Fibroblast of lung (primary cell): ENCODE measurements around the gene TLE5. TPM values are rescaled to one million over a fixed set of nuclear protein-coding genes. Genes with fewer than 3 reads are reported as not detected.

ENCODE experiments used
- DNase-seq, 2 donors: peaks; one replicate each; pipeline versions ENCODE4 v3.0.0 to v3.0.0-alpha.2; 2010; ENCODE audit warnings: low read depth in 2 of 2
- H2AFZ ChIP-seq: 2 replicates; pipeline ENCODE4 v1.5.1; 2012; ENCODE audit warnings: low read length, control low read depth, inconsistent platforms
- H3K27ac ChIP-seq: 2 replicates; pipeline ENCODE4 v1.5.1; 2011; ENCODE audit warnings: low read length, control low read depth; ENCODE audit not compliant: insufficient read depth
- H3K27me3 ChIP-seq: 2 replicates; pipeline ENCODE4 v1.5.1; 2011; ENCODE audit warnings: mild to moderate bottlenecking, low read length; ENCODE audit not compliant: control insufficient read depth, insufficient read depth
- H3K36me3 ChIP-seq: 2 replicates; pipeline ENCODE4 v1.5.1; 2011; ENCODE audit warnings: low read length; ENCODE audit not compliant: control insufficient read depth, insufficient read depth
- H3K4me1 ChIP-seq: 2 replicates; pipeline ENCODE4 v1.5.1; 2011; ENCODE audit warnings: low read length; ENCODE audit not compliant: control insufficient read depth, insufficient read depth; ENCODE audit errors: extremely low read depth
- H3K4me2 ChIP-seq: 2 replicates; pipeline ENCODE4 v1.5.1; 2011; ENCODE audit warnings: low read length, control low read depth; ENCODE audit not compliant: insufficient read depth; ENCODE audit errors: extremely low read depth
- H3K4me3 ChIP-seq, 4 experiments: fragments of 200-600 bp in 1 of 4; sonication (generic) in 1 of 4; replicated peaks in 1 of 4; 2 replicates each; pipeline ENCODE4 v1.5.1; 2011 to 2016; ENCODE audit warnings: low read length in 4 of 4, low read depth in 3 of 4, mild to moderate bottlenecking in 3 of 4, control low read depth in 2 of 4, inconsistent platforms in 1 of 4, mixed read lengths in 1 of 4; ENCODE audit not compliant: insufficient read depth in 1 of 4; ENCODE audit errors: control extremely low read depth in 1 of 4
- H3K79me2 ChIP-seq: 2 replicates; pipeline ENCODE4 v1.5.1; 2012; ENCODE audit warnings: mild to moderate bottlenecking, low read length, inconsistent platforms; ENCODE audit not compliant: control insufficient read depth, insufficient read depth
- H3K9ac ChIP-seq: 2 replicates; pipeline ENCODE4 v1.5.1; 2011; ENCODE audit warnings: mild to moderate bottlenecking, low read length, control low read depth; ENCODE audit not compliant: insufficient read depth
- H3K9me3 ChIP-seq: 2 replicates; pipeline ENCODE4 v1.5.1; 2012; ENCODE audit warnings: low read depth, low read length; ENCODE audit not compliant: control insufficient read depth, insufficient read depth
- H4K20me1 ChIP-seq: 2 replicates; pipeline ENCODE4 v1.5.1; 2011; ENCODE audit warnings: low read length; ENCODE audit not compliant: control insufficient read depth, insufficient read depth; ENCODE audit errors: extremely low read depth
- EZH2 ChIP-seq: IDR thresholded peaks from 2 replicates; pipeline ENCODE4 v1.5.1; 2012; ENCODE audit warnings: low read length, control low read depth, mild to moderate bottlenecking; ENCODE audit errors: missing control alignments
- polyA plus RNA-seq, 2 donors: library from polyadenylated mRNA; depleted of rRNA in 1 of 2; stranded (reverse) in 1 of 2; unstranded in 1 of 2; fragments of >200 nt; gene quantifications; 2 replicates each; pipeline ENCODE4 v1.2.1, GENCODE V29; 2011 to 2012; ENCODE audit warnings: missing spikeins in 1 of 2
- total RNA-seq: library from RNA; depleted of rRNA; stranded (reverse); fragments of >200 nt; gene quantifications from 2 replicates; pipeline ENCODE4 v1.2.1, GENCODE V29; 2014
- TF ChIP-seq, protein P1 (sequence below), 2 donors: IDR thresholded peaks in 1 of 2; conservative IDR thresholded peaks in 1 of 2; 1 replicate in 1 of 2; 2 replicates in 1 of 2; pipeline ENCODE4 v1.5.1; 2011 to 2012; ENCODE audit warnings: low read length in 2 of 2, control low read depth in 1 of 2, inconsistent platforms in 1 of 2, low read depth in 1 of 2, mild to moderate bottlenecking in 1 of 2

Gene TLE5
- total and polyA plus RNA-seq, 2 donors (not counting 1 experiment from before 2014, with no cell fraction given) = 173 to 319 TPM

DNA sequence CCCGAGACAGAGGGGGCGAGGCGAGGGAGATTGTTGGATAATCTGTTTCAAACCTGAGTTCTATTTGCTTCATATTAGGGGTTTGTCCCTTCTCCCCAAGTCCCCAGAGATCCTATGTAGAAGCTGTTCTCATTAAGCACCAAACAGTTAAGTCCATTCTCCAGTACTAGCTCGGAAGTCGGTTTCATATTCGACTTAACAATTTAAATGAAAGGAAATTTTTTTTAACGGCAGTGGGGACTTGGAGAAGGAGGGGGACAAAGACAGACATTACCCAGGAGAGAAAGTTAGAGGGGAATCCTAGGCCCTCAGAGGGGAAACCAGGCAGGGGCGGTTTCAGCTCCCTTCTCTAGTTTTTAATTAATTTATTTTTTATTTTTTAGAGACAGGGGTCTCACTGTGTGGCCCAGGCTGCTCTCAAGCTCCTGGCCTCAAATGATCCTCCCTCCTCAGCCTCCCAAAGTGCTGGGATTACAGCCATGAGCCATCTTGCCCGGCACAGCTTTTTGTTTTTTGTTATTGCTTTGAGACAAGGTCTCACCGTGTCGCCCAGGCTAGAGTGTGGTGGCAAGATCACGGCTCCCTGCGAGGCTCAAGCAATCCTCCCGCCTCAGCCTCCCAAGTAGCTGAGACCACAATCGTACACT, 19.6 kb downstream of the TLE5 start:
- Histone ChIP-seq H3K79me2 (no peaks in the 10 kb centered on the region), H3K4me1 (no peaks in the 10 kb centered on the region), H2AFZ (peak overlapping the region; percentile 57), H3K9me3 (no peaks in the 10 kb centered on the region), H3K4me3 (no peak overlapping the region), H4K20me1 (no peaks in the 10 kb centered on the region), H3K4me2 (peak overlapping the region; percentile 35), H3K27me3 (no peaks in the 10 kb centered on the region), H3K27ac (no peak overlapping the region), H3K9ac (no peak overlapping the region), H3K36me3 (no peaks in the 10 kb centered on the region)
- no peak for TF ChIP-seq EZH2
- TF ChIP-seq, protein P1, sequence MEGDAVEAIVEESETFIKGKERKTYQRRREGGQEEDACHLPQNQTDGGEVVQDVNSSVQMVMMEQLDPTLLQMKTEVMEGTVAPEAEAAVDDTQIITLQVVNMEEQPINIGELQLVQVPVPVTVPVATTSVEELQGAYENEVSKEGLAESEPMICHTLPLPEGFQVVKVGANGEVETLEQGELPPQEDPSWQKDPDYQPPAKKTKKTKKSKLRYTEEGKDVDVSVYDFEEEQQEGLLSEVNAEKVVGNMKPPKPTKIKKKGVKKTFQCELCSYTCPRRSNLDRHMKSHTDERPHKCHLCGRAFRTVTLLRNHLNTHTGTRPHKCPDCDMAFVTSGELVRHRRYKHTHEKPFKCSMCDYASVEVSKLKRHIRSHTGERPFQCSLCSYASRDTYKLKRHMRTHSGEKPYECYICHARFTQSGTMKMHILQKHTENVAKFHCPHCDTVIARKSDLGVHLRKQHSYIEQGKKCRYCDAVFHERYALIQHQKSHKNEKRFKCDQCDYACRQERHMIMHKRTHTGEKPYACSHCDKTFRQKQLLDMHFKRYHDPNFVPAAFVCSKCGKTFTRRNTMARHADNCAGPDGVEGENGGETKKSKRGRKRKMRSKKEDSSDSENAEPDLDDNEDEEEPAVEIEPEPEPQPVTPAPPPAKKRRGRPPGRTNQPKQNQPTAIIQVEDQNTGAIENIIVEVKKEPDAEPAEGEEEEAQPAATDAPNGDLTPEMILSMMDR (conservative IDR thresholded peaks at IDR 0.05 in 1 of 2, IDR thresholded peaks at IDR 0.05 in 1 of 2; ENCODE audit: low read depth in 1 of 2, low read length in 2 of 2) = no peak
- DNase-seq = peak in 1 of 2 donors; percentile 20

DNA sequence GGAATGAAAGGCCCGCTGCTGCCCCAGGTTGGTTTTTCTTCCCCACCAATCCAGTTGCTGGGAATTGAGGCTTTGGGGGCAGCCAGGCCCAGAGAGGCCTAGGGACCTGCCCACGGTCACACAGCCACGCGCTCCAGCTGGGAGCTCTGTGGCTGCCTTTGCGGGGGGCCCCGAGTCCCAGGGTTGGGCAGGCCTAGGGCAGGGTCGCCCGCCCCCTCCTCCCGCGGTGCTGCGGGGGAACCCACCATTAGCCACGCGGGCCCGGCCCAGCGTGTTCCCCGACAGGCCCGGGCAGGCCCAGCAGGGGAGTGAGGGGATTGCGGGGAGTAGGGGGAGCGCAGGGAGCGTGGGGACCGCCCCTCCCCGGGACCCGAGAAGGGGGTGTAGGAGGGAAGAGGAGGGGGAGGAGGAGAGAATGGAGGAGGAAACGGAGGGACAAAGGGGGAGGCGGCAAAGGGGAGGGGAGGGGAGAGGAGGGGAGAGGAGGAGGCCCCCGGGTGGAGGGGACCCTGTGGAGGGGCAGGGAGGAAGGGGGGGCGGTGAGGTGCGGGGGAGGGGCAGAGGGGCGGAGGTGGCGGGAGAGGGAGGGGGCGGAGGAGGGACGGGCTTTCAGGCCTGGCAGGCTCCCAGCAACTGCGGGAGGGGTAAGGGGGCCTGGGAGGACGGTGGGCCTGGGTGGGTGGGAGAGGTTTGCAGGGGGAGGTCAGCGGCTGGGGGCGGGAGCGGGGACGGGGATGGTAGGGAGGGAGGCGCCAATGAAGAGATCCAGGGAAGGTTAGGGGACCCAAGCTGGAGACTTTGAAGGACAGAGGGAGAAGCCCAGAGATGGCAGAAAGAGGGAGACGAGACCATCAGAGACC, 20.3 kb downstream of the TLE5 start:
- TF ChIP-seq, protein P1 (conservative IDR thresholded peaks at IDR 0.05 in 1 of 2, IDR thresholded peaks at IDR 0.05 in 1 of 2; ENCODE audit: low read depth in 1 of 2, low read length in 2 of 2) = no peak
- no peak for TF ChIP-seq EZH2
- H3K4me2 ChIP-seq = peak overlapping the region; percentile 35

DNA sequence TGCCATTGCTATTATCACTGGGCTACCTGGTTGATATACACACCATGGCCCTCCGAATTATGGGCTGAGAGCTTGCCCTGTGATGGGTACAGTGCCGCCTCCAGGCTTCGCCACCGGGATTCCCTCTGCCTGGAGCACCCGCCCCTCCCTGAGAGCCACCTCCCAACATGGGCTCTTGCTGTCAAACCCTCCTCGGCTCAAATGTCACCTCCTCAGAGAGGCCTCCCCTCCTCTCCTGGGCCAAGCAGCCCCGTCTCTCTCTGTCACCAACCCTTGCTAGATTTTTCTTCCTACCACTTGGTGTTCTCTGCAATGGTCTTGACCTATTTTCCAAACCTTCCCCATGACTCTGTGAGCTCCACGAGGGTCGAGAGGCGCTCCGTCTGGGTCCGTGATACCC, 21.0 kb downstream of the TLE5 start:
- no peaks in the 10 kb centered on the region for H4K20me1 ChIP-seq
- H3K4me1 ChIP-seq = peaks cover 2% of the 10 kb centered on the region
- no peak overlapping the region for H3K9ac ChIP-seq
- no peaks in the 10 kb centered on the region for H3K27me3 ChIP-seq
- no peak overlapping the region for H3K4me3 ChIP-seq
- H3K4me2 ChIP-seq = no peak overlapping the region
- no peak overlapping the region for H2AFZ ChIP-seq
- H3K79me2 ChIP-seq = no peaks in the 10 kb centered on the region
- TF ChIP-seq, protein P1 (conservative IDR thresholded peaks at IDR 0.05 in 1 of 2, IDR thresholded peaks at IDR 0.05 in 1 of 2; ENCODE audit: low read depth in 1 of 2, low read length in 2 of 2) = no peak
- TF ChIP-seq EZH2 = no peak
- H3K9me3 ChIP-seq = no peaks in the 10 kb centered on the region
- DNase-seq = no peak
- H3K27ac ChIP-seq = no peak overlapping the region
- H3K36me3 ChIP-seq = no peaks in the 10 kb centered on the region

More for the DNA sequence above, 20.3 kb downstream of the TLE5 start:
- Histone ChIP-seq H3K9ac (no peak overlapping the region), H3K4me1 (no peaks in the 10 kb centered on the region), H4K20me1 (no peaks in the 10 kb centered on the region), H2AFZ (peak overlapping the region; percentile 57), H3K79me2 (no peaks in the 10 kb centered on the region), H3K27me3 (no peaks in the 10 kb centered on the region), H3K4me3 (no peak overlapping the region), H3K36me3 (no peaks in the 10 kb centered on the region), H3K27ac (no peak overlapping the region), H3K9me3 (no peaks in the 10 kb centered on the region)
- no peak for DNase-seq
